B cell (primary cell): ENCODE data around the gene ZC3H7B. TPM values are rescaled to one million over a fixed set of nuclear protein-coding genes. Genes with fewer than 3 reads are reported as not detected.

ENCODE experiments used
- ATAC-seq: fragments of 200-7000 bp; cut with Tn5 transposase; one replicate; pipeline ENCODE4 v1.10.0; 2021; ENCODE audit warnings: low read depth, mild to moderate bottlenecking, moderate number of reproducible peaks, moderate library complexity
- CTCF ChIA-PET: fragments of 350-600 bp; sonication (Branson Sonifier 250); formaldehyde crosslinking; loops from one replicate; lab custom pipeline; 2021; ENCODE audit warnings: antibody characterized with exemption, inconsistent platforms; lab: Charles Lee
- POLR2A ChIA-PET: fragments of 350-600 bp; sonication (Branson Sonifier 250); formaldehyde crosslinking; loops from one replicate; lab custom pipeline; 2021; ENCODE audit warnings: antibody characterized with exemption; lab: Charles Lee
- DNase-seq: peaks from one replicate; pipeline ENCODE4 v3.0.0; 2013
- H2AFZ ChIP-seq: 2 replicates; pipeline ENCODE4 v1.6.1; 2012; ENCODE audit warnings: mild to moderate bottlenecking, low read depth, low read length; ENCODE audit not compliant: insufficient read depth, poor library complexity, severe bottlenecking
- H3K27ac ChIP-seq, 2 donors: 1 replicate in 1 of 2; 2 replicates in 1 of 2; pipeline ENCODE4 v1.5.1; 2012 to 2013; ENCODE audit warnings: low read length in 2 of 2, mild to moderate bottlenecking in 2 of 2, moderate library complexity in 1 of 2
- H3K27me3 ChIP-seq, 4 experiments: fragments of 200-600 bp in 1 of 4; sonication (generic) in 1 of 4; replicated peaks in 1 of 4; 1 replicate in 2 of 4; 2 replicates in 2 of 4; pipeline versions ENCODE4 v1.6.1 to v1.7.0; 2013 to 2016; ENCODE audit warnings: low read length in 3 of 4, mild to moderate bottlenecking in 2 of 4, mixed read lengths in 1 of 4, moderate library complexity in 1 of 4; ENCODE audit not compliant: insufficient read depth in 4 of 4, control insufficient read depth in 3 of 4; ENCODE audit errors: control extremely low read depth in 1 of 4
- H3K36me3 ChIP-seq, 2 experiments: replicated peaks in 1 of 2; 1 replicate in 1 of 2; 2 replicates in 1 of 2; pipeline versions ENCODE4 v1.6.1 to v1.7.1; 2013; ENCODE audit warnings: low read length in 1 of 2; ENCODE audit not compliant: insufficient read depth in 2 of 2, control insufficient read depth in 1 of 2; ENCODE audit errors: control extremely low read depth in 1 of 2, extremely low read depth in 1 of 2
- H3K4me1 ChIP-seq, 2 donors: fragments of 200-600 bp in 1 of 2; sonication (generic) in 1 of 2; 1 replicate in 1 of 2; 2 replicates in 1 of 2; pipeline versions ENCODE4 v1.5.1 to v1.6.1; 2013 to 2017; ENCODE audit warnings: low read length in 2 of 2; ENCODE audit not compliant: control insufficient read depth in 2 of 2, insufficient read depth in 2 of 2
- H3K4me2 ChIP-seq: replicated peaks from 2 replicates; pipeline ENCODE3; 2012; ENCODE audit warnings: mild to moderate bottlenecking, low read depth, low read length; ENCODE audit not compliant: poor library complexity, severe bottlenecking
- H3K4me3 ChIP-seq, 5 experiments: fragments of 200-600 bp in 1 of 5; sonication (generic) in 1 of 5; 1 replicate in 3 of 5; 2 replicates in 2 of 5; pipeline versions ENCODE4 v1.5.1 to v1.7.0; 2011 to 2016; ENCODE audit warnings: low read length in 4 of 5, mild to moderate bottlenecking in 4 of 5, low read depth in 2 of 5, control low read depth in 1 of 5, moderate library complexity in 1 of 5; ENCODE audit not compliant: insufficient read depth in 1 of 5; ENCODE audit errors: control extremely low read depth in 1 of 5, extremely low read depth in 1 of 5
- H3K79me2 ChIP-seq: fragments of 200-600 bp; sonication (generic); one replicate; pipeline ENCODE4 v1.6.0; 2016; ENCODE audit warnings: low read length; ENCODE audit not compliant: control insufficient read depth, insufficient read depth
- H3K9ac ChIP-seq: fragments of 200-600 bp; sonication (generic); 2 replicates; pipeline ENCODE4 v1.6.1; 2017; ENCODE audit warnings: mild to moderate bottlenecking, low read length, moderate library complexity
- H3K9me3 ChIP-seq, 3 donors: one replicate each; pipeline versions ENCODE4 v1.6.1 to v1.7.1; 2013; ENCODE audit warnings: low read length in 2 of 3; ENCODE audit not compliant: control insufficient read depth in 2 of 3, insufficient read depth in 1 of 3; ENCODE audit errors: control extremely low read depth in 1 of 3
- H4K20me1 ChIP-seq: 2 replicates; pipeline ENCODE4 v1.6.0; 2012; ENCODE audit warnings: mild to moderate bottlenecking, low read length; ENCODE audit not compliant: insufficient read depth, control insufficient read depth, poor library complexity, severe bottlenecking
- H3K27ac Mint-ChIP-seq: one replicate; pipeline ENCODE4 v1.8.0; 2021; ENCODE audit warnings: mixed read lengths
- H3K27me3 Mint-ChIP-seq: one replicate; pipeline ENCODE4 v1.8.0; 2021; ENCODE audit warnings: mixed read lengths
- H3K4me1 Mint-ChIP-seq: one replicate; pipeline ENCODE4 v1.8.0; 2021; ENCODE audit warnings: mixed read lengths
- H3K4me3 Mint-ChIP-seq: one replicate; pipeline ENCODE4 v1.8.0; 2021; ENCODE audit warnings: mixed read lengths
- H3K9me3 Mint-ChIP-seq: one replicate; pipeline ENCODE4 v1.8.0; 2022; ENCODE audit warnings: mixed read lengths; ENCODE audit not compliant: insufficient read depth
- EZH2 ChIP-seq: IDR thresholded peaks from 2 replicates; pipeline ENCODE4 v1.6.1; 2012; ENCODE audit warnings: borderline replicate concordance, low read depth, mild to moderate bottlenecking, moderate library complexity, low read length; ENCODE audit not compliant: insufficient read depth, poor library complexity, severe bottlenecking
- WGBS: methylation state at CpG from one replicate; pipeline ENCODE4 v1.1.5; 2013; ENCODE audit warnings: missing lambda C conversion rate; ENCODE audit not compliant: insufficient coverage; 5-methylcytosine and 5-hydroxymethylcytosine counted together
- intact Hi-C: fragments of 100-400 bp; cut with micrococcal nuclease; formaldehyde crosslinking; loops from one replicate; pipeline ENCODE4 v1.10.0; 2022
- polyA plus RNA-seq: library from polyadenylated mRNA; depleted of rRNA; stranded (reverse); fragments of >200 nt; gene quantifications from 2 replicates; pipeline ENCODE4 v1.2.3, GENCODE V29; 2012
- total RNA-seq, 2 donors: library from RNA; stranded (reverse); fragments of 120-200 nt in 1 of 2; gene quantifications; 1 replicate in 1 of 2; 2 replicates in 1 of 2; pipeline versions ENCODE4 v1.2.3 to v1.2.4, GENCODE V29; 2013 to 2022
- TF ChIP-seq, protein P1 (sequence below): fragments of 200-600 bp; IDR thresholded peaks from one replicate; pipeline ENCODE4 v1.8.0; 2022; ENCODE audit warnings: antibody characterized with exemption, mild to moderate bottlenecking

Gene ZC3H7B
- total and polyA plus RNA-seq, 2 donors (not counting 1 experiment from before 2014, with no cell fraction given) = 29.8 to 41.9 TPM

- peaks cover 12% of the 10 kb centered on the region for H3K79me2 ChIP-seq
- H3K36me3 ChIP-seq = peaks cover 11 to 66% of the 10 kb centered on the region in 2 experiments
- H3K27ac ChIP-seq = no peak overlapping the region
- DNase-seq (no peak), ATAC-seq (no peak)
- H3K4me3 Mint-ChIP-seq = no peak overlapping the region
- no peaks in the 10 kb centered on the region for H3K9me3 ChIP-seq
- POLR2A ChIA-PET = interaction anchor here (0.5 kb wide), 1 partner anchor 54 kb away, joined by 4 read pairs; the partner anchor contains the start of gene TEF
- no peaks in the 10 kb centered on the region for H3K4me1 ChIP-seq
- no peak overlapping the region for H2AFZ ChIP-seq
- no peaks in the 10 kb centered on the region for H3K4me1 Mint-ChIP-seq
- 98% methylated on average over 16 of the region's 16 CpGs for WGBS
- intact Hi-C loops = no loop called here
- H3K4me3 ChIP-seq = no peak overlapping the region
- no peak overlapping the region for H3K9ac ChIP-seq
- CTCF ChIA-PET = no interaction called here
- H3K27me3 ChIP-seq = no peaks in the 10 kb centered on the region
- no peaks in the 10 kb centered on the region for H3K9me3 Mint-ChIP-seq
- H3K4me2 ChIP-seq = no peak overlapping the region
- H3K27ac Mint-ChIP-seq = no peak overlapping the region
- H4K20me1 ChIP-seq = peaks cover 21% of the 10 kb centered on the region
- TF ChIP-seq EZH2 = no peak
- TF ChIP-seq, protein P1, sequence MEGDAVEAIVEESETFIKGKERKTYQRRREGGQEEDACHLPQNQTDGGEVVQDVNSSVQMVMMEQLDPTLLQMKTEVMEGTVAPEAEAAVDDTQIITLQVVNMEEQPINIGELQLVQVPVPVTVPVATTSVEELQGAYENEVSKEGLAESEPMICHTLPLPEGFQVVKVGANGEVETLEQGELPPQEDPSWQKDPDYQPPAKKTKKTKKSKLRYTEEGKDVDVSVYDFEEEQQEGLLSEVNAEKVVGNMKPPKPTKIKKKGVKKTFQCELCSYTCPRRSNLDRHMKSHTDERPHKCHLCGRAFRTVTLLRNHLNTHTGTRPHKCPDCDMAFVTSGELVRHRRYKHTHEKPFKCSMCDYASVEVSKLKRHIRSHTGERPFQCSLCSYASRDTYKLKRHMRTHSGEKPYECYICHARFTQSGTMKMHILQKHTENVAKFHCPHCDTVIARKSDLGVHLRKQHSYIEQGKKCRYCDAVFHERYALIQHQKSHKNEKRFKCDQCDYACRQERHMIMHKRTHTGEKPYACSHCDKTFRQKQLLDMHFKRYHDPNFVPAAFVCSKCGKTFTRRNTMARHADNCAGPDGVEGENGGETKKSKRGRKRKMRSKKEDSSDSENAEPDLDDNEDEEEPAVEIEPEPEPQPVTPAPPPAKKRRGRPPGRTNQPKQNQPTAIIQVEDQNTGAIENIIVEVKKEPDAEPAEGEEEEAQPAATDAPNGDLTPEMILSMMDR = no peak
- no peaks in the 10 kb centered on the region for H3K27me3 Mint-ChIP-seq
These were observed 25.8 kb downstream of the ZC3H7B start for GRCh38 chr22:41327124-41327523.

GRCh38 chr22:41330169-41330568 lies 28.8 kb downstream of the ZC3H7B start:
- no peak for DNase-seq
- Histone ChIP-seq H3K4me3 (no peak overlapping the region), H3K9me3 (no peaks in the 10 kb centered on the region), H3K36me3 (peaks cover 6 to 75% of the 10 kb centered on the region in 2 experiments), H4K20me1 (no peaks in the 10 kb centered on the region), H2AFZ (no peak overlapping the region), H3K4me2 (no peak overlapping the region), H3K27me3 (no peaks in the 10 kb centered on the region), H3K27ac (no peak overlapping the region), H3K79me2 (no peaks in the 10 kb centered on the region), H3K9ac (no peak overlapping the region), H3K4me1 (no peaks in the 10 kb centered on the region)
- TF ChIP-seq, protein P1 = no peak
- TF ChIP-seq EZH2 = no peak
- H3K4me1 Mint-ChIP-seq = no peaks in the 10 kb centered on the region
- no peak for ATAC-seq
- no peaks in the 10 kb centered on the region for H3K9me3 Mint-ChIP-seq
- 100% methylated on average over 4 of the region's 7 CpGs for WGBS
- H3K27ac Mint-ChIP-seq = no peak overlapping the region
- intact Hi-C loops = no loop called here
- H3K27me3 Mint-ChIP-seq = no peaks in the 10 kb centered on the region
- ChIA-PET CTCF (no interaction called here), POLR2A (interaction anchor here (0.6 kb wide), 1 partner anchor 590 kb away, joined by 5 read pairs; no protein-coding TSS in a partner anchor)
- H3K4me3 Mint-ChIP-seq = no peak overlapping the region
